CD4-positive, alpha-beta T cell treated with Interleukin-1 beta for 1 hour (primary cell): ENCODE results near the gene ARL6IP4.
A peak's percentile ranks its signal among the peaks of the same experiment; 100 is the strongest.

ENCODE experiments used
- DNase-seq, 2 donors: peaks; one replicate each; pipeline ENCODE4 v3.0.0-alpha.2; 2020 to 2022

ARL6IP4 gene

DNA sequence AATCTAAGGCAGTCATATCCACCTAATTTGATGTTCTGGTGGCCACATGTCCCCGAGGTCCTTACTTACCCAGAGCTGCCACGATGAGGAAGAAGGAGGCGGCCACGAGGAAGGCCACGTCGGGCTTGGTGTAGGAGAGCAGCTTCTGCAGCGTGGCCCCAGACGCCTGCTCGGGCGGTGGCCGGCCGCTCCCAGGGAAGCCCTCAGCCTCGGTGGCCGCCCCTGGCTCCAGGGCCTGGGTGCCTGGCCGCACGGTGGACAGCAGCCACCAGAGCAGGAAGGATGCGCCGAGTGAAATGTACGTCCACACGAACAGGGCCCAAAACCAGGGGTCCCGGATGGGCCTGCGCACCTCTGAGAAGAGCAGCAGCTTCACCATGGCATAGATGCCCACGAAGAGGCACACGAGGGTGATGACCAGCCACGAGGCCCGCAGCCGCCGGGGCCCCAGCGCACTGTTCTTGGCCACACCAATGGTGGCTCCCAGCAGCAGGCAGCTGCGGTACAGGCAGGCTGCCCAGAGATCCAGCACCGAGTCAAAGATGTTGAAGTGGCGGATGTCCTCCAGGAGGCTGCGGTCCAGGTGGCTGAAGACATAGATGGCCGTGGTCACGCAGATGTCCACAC is 20.8 kb upstream of the ARL6IP4 start:
- no peak for DNase-seq

DNA sequence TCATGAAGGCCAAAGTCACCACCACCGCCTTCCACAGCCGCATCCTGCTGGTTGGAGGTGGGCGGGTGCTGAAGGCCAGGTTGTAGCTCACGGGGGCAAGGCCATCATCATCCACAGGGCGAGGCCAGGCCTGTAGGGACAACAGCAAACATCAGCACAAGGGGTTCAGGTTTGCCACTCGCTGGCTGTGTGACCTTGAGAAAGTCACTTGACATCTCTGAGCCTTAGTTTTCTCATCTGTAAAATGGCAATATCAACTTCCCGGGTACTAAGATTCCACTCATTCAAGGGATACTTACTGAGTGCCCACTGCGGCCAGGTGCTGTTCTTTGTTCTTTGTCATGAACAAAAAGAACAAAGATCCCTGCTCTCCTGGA is 20.3 kb upstream of the ARL6IP4 start:
- no peak for DNase-seq

DNA sequence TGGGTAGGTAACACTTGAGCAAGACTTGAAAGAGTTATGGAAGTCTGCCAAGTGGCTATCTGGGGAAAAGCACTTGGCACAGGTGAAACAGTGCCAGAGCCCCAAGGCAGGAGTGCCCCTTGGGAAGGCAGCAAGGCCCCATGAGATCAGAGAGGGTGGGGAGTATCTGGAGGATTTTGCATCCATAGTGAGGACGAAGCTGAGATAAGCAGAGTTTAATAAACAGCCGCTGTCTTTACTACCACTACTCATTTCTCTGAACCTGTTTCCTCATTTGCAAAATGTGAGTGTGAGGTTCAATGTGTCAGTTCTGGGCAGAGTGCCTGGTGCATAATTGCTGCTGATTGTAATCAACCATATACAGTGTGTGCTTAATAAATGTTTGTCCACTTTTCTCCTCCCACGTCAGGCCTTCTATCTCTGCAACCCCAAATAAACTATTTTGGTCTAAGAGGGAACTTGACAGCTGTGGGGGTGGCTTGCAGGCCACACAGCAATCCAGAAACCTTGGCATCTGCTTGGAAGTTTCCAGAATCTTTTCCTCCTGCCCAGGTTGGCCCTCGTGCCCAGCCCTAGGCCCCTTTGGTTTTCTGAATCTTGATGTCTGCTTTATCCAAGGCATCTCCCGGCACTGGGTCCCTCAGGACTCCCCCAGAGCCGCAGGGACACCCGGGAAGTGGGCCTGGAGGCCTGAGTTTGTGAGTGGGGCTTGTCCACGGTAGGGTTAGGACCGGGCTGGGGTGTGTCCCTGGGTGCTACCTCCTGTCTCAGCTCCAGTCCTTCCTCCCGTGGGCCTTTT is 18.8 kb upstream of the ARL6IP4 start:
- DNase-seq, result no peak

DNA sequence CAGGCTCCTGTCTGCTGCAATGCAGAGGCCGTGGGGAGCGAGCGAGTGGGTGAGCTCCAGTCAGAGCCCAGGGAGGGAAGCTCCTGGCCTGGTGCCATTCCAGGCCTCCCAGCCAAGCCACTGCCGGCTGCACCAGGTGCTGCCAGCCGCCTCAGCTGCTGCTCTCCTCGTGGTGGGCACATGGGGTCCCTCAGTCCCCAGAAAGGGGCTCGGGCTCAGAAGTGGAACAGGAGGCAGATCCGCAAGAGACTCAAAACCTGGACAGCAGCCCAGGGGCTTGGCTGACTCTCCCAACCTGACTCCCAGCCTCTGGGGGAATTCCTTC is 16.6 kb upstream of the ARL6IP4 start:
- DNase-seq, result no peak

DNA sequence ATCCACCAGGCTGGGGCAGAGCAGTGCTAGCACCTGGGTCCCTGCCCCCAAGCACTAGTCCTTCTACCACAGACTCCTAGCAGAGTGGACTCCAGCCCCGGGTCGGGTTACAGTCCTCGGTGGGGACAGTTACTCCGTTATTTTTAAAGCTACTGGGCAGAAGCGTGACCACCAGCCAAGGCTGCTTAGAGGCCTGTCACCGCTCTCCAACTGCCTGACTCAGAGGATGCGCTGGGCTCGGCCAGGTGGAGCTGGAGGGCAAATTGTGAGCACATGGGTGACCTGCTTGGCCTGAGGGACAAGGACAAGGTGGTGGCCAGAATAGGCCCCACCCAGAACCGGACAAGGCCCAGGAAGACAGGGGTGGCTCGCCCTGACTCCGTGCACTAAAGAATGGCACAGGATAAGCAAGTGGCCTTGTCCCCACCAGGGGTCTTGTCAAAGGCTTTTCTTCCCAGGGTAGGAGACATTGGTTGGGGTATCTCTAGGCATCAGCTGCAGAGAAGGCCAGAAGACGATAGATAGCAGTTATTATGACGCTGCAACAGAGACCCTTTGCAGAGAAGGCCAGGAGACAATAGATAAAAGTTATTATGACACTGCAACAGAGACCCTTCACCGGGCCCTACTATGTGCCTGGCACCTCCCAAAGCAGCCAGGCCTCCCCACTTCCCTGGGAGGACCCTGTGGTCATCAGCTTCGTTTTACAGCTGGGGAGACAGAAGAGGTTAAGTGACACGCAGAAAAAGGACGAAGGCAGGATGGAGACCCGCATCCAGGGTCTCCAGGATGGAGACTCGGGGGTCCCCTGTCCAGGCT is 15.8 kb upstream of the ARL6IP4 start:
- no peak for DNase-seq

- DNase-seq, result no peak
These were observed 15.1 kb upstream of the ARL6IP4 start for GRCh38 chr12:122965321-122965751.

- DNase-seq, result peak; percentile 92 to 96
These were observed 14.4 kb upstream of the ARL6IP4 start, which contains the start of gene ABCB9 for GRCh38 chr12:122965851-122966742. TSS of gene ABCB9 (minus strand) at chr12:122966463. CDS start at chr12:122960235, 6,228 bp downstream.

GRCh38 chr12:122966743-122967550 is 13.5 kb upstream of the ARL6IP4 start:
- DNase-seq, result no peak

DNA sequence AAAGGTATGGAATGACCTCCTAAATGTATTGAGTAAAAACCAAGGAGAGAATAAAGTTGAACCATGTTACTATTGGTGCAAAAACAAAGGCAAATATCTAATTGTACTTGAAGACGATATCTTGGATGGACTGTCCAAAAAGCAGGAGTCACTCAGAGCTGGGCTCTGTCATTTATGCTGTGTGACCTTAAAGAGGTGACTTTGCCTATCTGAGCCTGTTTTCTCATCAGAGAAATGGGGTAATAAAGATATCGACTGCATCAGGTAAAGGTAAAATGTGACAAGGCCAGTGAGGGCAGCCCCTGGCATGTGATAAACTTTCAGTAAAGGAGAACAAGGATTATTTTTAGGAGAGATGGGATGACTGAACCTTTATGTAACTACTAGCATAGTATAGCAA is 12.4 kb upstream of the ARL6IP4 start:
- no peak for DNase-seq

GRCh38 chr12:122969676-122970075 is 10.8 kb upstream of the ARL6IP4 start:
- DNase-seq, result no peak

DNA sequence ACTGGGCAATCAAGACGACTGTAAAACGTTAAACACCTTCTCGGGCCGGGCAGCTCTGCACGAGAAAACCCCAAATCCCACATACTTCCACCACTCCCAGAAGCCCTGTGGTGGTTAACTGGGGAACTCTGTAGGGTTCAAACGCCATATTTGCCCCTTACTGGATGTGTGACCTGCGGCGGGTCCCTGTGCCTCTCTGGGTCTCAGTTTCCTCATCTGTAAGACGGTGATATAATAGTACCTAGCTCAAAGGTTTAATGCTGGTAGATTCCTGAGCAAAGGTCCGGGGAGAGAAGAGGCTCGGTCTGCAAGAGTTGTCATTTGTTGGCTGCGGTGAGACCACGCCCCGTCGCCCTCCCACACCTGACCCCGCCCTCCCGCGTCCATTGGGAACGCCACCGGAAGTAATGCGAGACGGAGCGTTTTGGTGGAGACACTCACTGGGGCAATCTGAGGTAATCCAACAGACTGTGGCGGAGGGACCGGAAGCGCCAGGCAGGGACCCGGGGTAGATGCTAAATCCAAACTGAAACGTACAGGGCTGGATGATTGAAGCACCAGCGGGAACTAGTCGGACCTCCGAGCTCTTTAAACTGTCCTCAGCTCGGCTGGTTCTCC is 6.1 kb upstream of the ARL6IP4 start:
- DNase-seq, result peak; percentile 98 to 99

DNA sequence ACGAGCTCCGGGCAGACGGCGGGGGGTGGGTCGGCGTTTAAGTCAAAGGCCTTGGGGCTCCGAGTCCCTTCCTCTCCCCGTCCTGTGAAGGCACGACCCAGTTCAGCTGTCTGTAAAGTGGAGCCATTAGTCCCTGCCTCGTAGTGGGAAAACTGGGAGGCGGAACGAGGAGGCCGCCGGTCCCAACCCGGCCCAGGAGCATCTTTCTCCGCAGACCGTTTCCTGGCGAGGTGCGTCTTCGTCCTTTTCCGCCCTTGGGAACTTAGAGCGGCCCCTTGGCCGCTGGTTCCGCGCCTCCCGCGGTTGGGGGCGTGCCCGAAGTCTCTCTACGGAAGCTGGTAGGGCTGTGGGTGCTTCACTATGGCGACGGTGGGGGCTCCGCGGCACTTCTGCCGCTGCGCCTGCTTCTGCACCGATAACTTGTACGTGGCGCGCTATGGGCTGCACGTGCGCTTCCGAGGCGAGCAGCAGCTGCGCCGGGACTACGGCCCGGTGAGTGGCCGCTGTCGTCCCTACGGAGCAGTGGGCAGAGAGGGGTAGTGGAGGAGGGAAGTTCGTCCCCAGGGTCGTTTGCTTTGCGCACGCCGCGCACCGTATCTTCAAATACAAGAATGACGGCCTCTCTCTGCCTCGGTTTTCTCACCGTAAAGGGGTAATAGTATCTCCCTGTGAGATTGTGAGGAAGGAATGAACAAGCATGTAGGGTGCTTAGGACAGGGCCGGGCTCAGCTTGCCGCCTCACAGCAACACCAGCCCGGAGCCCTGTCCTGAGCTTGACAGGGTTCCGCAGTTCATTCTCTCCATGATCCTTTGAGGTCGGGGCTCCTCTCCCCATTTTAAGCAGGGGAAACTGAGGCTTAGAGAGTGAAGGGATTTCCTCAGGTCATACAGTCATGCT is 5.3 kb upstream of the ARL6IP4 start, which contains the start of gene OGFOD2:
OGFOD2 (plus strand) TSS at position 353 of the 898 bp plus-strand sequence; CDS start at position 361, 8 bp downstream.
- peak; percentile 92 to 94 for DNase-seq

GRCh38 chr12:122975790-122976647 is 4.5 kb upstream of the ARL6IP4 start:
- DNase-seq, result no peak

DNA sequence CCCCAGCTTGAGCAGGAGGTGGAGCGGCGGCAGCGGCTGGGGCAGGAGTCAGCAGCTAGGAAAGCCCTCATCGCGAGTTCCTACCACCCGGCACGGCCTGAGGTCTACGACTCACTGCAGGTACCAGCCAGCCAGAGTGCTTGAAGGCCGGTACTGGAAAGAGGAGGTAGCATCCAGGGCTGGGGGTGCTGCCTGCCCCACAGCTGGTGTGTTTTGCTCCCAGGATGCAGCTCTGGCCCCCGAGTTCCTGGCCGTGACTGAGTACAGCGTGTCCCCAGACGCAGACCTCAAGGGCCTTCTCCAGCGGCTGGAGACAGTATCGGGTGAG is 3.9 kb upstream of the ARL6IP4 start:
- DNase-seq, result no peak

DNA sequence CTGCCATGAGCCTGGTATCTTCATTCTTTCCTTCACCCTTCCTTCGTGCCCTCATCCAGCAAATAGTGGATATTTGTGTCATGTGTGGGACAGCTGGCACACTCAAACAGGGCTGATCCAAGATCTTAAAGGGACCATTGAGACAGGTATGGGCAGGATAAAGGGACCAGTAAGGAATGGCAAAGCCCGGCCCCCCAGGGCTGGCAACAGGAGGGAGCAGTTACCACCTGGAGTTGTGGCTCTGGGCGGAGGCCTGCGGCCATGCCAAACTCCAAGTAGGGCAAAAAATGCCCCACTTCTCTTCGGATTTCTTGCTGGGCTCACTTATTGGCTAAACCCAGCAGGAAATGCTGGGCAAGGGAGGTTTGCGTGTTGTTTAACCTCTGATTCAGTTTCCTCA is 3.3 kb upstream of the ARL6IP4 start:
- no peak for DNase-seq

- no peak for DNase-seq
These were observed 2.7 kb upstream of the ARL6IP4 start for GRCh38 chr12:122977655-122978392.

- no peak for DNase-seq
These were observed 1.9 kb upstream of the ARL6IP4 start for GRCh38 chr12:122978507-122978955.
